ENCODE measurements around the gene GABBR1. TPM values are rescaled to one million over a fixed set of nuclear protein-coding genes. Genes with fewer than 3 reads are reported as not detected.

The GABBR1 gene
- total and polyA plus RNA-seq, 2 donors (not counting 1 experiment from before 2014, with no cell fraction given), result 198 to 241 TPM

GRCh38 chr6:29524044-29524443 lies 108.9 kb downstream of the GABBR1 start:
- Mint-ChIP-seq H3K4me1 (no peaks in the 10 kb centered on the region), H3K27ac (no peak overlapping the region), H3K9me3 (ENCODE audit: insufficient read depth) (no peaks in the 10 kb centered on the region), H3K27me3 (peaks cover 41% of the 10 kb centered on the region), H3K4me3 (no peak overlapping the region)
- Histone ChIP-seq H3K9ac (ENCODE audit: low read length) (no peak overlapping the region), H3K4me1 (ENCODE audit: control insufficient read depth in 2 of 2, insufficient read depth in 2 of 2, low read length in 2 of 2) (no peaks in the 10 kb centered on the region), H3K27ac (ENCODE audit: low read length in 2 of 2) (no peak overlapping the region), H3K79me2 (ENCODE audit: control insufficient read depth, insufficient read depth, low read length) (no peaks in the 10 kb centered on the region), H2AFZ (ENCODE audit: insufficient read depth, low read depth, low read length, poor library complexity, severe bottlenecking) (no peak overlapping the region), H3K4me2 (replicated peaks; ENCODE audit: low read depth, low read length, poor library complexity, severe bottlenecking) (no peak overlapping the region), H3K27me3 (replicated peaks in 1 of 4; ENCODE audit: control extremely low read depth in 1 of 4, control insufficient read depth in 3 of 4, insufficient read depth in 4 of 4, low read length in 3 of 4) (peaks cover 0 to 10% (median 3%) of the 10 kb centered on the region in 4 experiments), H4K20me1 (ENCODE audit: control insufficient read depth, insufficient read depth, low read length, poor library complexity, severe bottlenecking) (no peaks in the 10 kb centered on the region), H3K4me3 (ENCODE audit: control extremely low read depth in 1 of 5, extremely low read depth in 1 of 5, insufficient read depth in 1 of 5, low read depth in 2 of 5, low read length in 4 of 5) (no peak overlapping the region), H3K9me3 (ENCODE audit: control extremely low read depth in 1 of 3, control insufficient read depth in 2 of 3, insufficient read depth in 1 of 3, low read length in 2 of 3) (no peaks in the 10 kb centered on the region), H3K36me3 (replicated peaks in 1 of 2; ENCODE audit: control extremely low read depth in 1 of 2, control insufficient read depth in 1 of 2, extremely low read depth in 1 of 2, insufficient read depth in 2 of 2, low read length in 1 of 2) (no peaks in the 10 kb centered on the region)
- TF ChIP-seq EZH2 (IDR thresholded peaks at IDR 0.05; ENCODE audit: borderline replicate concordance, insufficient read depth, low read depth, low read length, poor library complexity, severe bottlenecking) (no peak), CTCF (IDR thresholded peaks at IDR 0.05) (no peak)
- ChIA-PET POLR2A (no interaction called here), CTCF (no interaction called here)
- DNase-seq (no peak), ATAC-seq (ENCODE audit: low read depth) (no peak)
- intact Hi-C loops (cut with micrococcal nuclease), result no loop called here
- no CpG with 5 or more reads among the region's 2 CpGs for WGBS (ENCODE audit: insufficient coverage)

DNA sequence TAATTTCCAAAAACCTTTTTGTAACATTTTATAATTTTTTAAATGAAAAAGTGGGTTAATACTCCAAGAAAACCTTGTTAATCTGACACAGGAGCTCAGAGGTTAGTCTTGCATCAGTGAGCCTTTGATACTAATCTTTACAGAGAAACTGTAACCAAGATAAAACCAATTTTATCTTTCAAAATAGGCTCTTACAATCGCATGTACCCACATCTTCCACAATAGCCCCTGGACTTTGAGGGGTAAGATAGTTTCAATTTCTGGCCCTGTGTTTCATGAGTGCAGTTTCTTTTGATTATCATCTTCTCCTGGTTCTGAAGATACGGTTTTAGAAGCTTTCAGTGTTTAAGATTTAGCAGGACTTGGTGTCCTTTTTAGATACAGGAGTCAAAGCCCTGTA lies 110.8 kb downstream of the GABBR1 start:
- no peak overlapping the region for H3K4me3 Mint-ChIP-seq
- peaks cover 0 to 10% (median 3%) of the 10 kb centered on the region in 4 experiments for H3K27me3 ChIP-seq (replicated peaks in 1 of 4; ENCODE audit: control extremely low read depth in 1 of 4, control insufficient read depth in 3 of 4, insufficient read depth in 4 of 4, low read length in 3 of 4)

More for the DNA sequence above, 110.8 kb downstream of the GABBR1 start:
- no peaks in the 10 kb centered on the region for H3K36me3 ChIP-seq (replicated peaks in 1 of 2; ENCODE audit: control extremely low read depth in 1 of 2, control insufficient read depth in 1 of 2, extremely low read depth in 1 of 2, insufficient read depth in 2 of 2, low read length in 1 of 2)
- H3K9me3 Mint-ChIP-seq (ENCODE audit: insufficient read depth), result no peaks in the 10 kb centered on the region
- H4K20me1 ChIP-seq (ENCODE audit: control insufficient read depth, insufficient read depth, low read length, poor library complexity, severe bottlenecking), result no peaks in the 10 kb centered on the region
- ChIA-PET POLR2A (no interaction called here), CTCF (no interaction called here)
- no peaks in the 10 kb centered on the region for H3K4me1 ChIP-seq (ENCODE audit: control insufficient read depth in 2 of 2, insufficient read depth in 2 of 2, low read length in 2 of 2)
- ATAC-seq (ENCODE audit: low read depth) (no peak), DNase-seq (no peak)
- WGBS (ENCODE audit: insufficient coverage), result no CpG with 5 or more reads among the region's 2 CpGs
- H3K79me2 ChIP-seq (ENCODE audit: control insufficient read depth, insufficient read depth, low read length), result no peaks in the 10 kb centered on the region
- TF ChIP-seq EZH2 (IDR thresholded peaks at IDR 0.05; ENCODE audit: borderline replicate concordance, insufficient read depth, low read depth, low read length, poor library complexity, severe bottlenecking) (no peak), CTCF (IDR thresholded peaks at IDR 0.05) (no peak)
- H2AFZ ChIP-seq (ENCODE audit: insufficient read depth, low read depth, low read length, poor library complexity, severe bottlenecking), result no peak overlapping the region
- no peak overlapping the region for H3K27ac ChIP-seq (ENCODE audit: low read length in 2 of 2)
- no peak overlapping the region for H3K27ac Mint-ChIP-seq
- H3K4me3 ChIP-seq (ENCODE audit: control extremely low read depth in 1 of 5, extremely low read depth in 1 of 5, insufficient read depth in 1 of 5, low read depth in 2 of 5, low read length in 4 of 5), result no peak overlapping the region
- intact Hi-C loops (cut with micrococcal nuclease), result no loop called here
- no peak overlapping the region for H3K4me2 ChIP-seq (replicated peaks; ENCODE audit: low read depth, low read length, poor library complexity, severe bottlenecking)
- peaks cover 37% of the 10 kb centered on the region for H3K27me3 Mint-ChIP-seq
- H3K4me1 Mint-ChIP-seq, result no peaks in the 10 kb centered on the region
- no peaks in the 10 kb centered on the region for H3K9me3 ChIP-seq (ENCODE audit: control extremely low read depth in 1 of 3, control insufficient read depth in 2 of 3, insufficient read depth in 1 of 3, low read length in 2 of 3)
- H3K9ac ChIP-seq (ENCODE audit: low read length), result no peak overlapping the region
